GM19043 (cell line): ENCODE measurements around the gene CDC42BPA.

ENCODE experiments used
- ATAC-seq: cut with Tn5 transposase; IDR thresholded peaks from one replicate; pipeline ENCODE4 v1.9.1; 2021; ENCODE audit warnings: low read depth; ENCODE audit not compliant: unreplicated experiment

The CDC42BPA gene

GRCh38 chr1:226983992-226984364 lies 334.3 kb downstream of the CDC42BPA start:
- no peak for ATAC-seq

- no peak for ATAC-seq
These were observed 334.9 kb downstream of the CDC42BPA start for GRCh38 chr1:226983247-226983991.

- ATAC-seq: no peak
These were observed 335.7 kb downstream of the CDC42BPA start for GRCh38 chr1:226982451-226983177.

GRCh38 chr1:226981838-226982237 lies 336.5 kb downstream of the CDC42BPA start:
- ATAC-seq: no peak

GRCh38 chr1:226981386-226981817 lies 336.9 kb downstream of the CDC42BPA start:
- no peak for ATAC-seq

- ATAC-seq: no peak
These were observed 337.5 kb downstream of the CDC42BPA start for GRCh38 chr1:226980565-226981385.

- no peak for ATAC-seq
These were observed 338.2 kb downstream of the CDC42BPA start for GRCh38 chr1:226980122-226980560.

- ATAC-seq: no peak
These were observed 338.7 kb downstream of the CDC42BPA start for GRCh38 chr1:226979517-226980121.

- no peak for ATAC-seq
These were observed 339.2 kb downstream of the CDC42BPA start for GRCh38 chr1:226979115-226979516.

- no peak for ATAC-seq
These were observed 339.7 kb downstream of the CDC42BPA start for GRCh38 chr1:226978432-226979114.

- ATAC-seq: no peak
These were observed 340.5 kb downstream of the CDC42BPA start for GRCh38 chr1:226977643-226978431.

GRCh38 chr1:226976978-226977642 lies 341.2 kb downstream of the CDC42BPA start:
- ATAC-seq: no peak

- ATAC-seq: no peak
These were observed 341.9 kb downstream of the CDC42BPA start for GRCh38 chr1:226976276-226976977.

- ATAC-seq: no peak
These were observed 342.7 kb downstream of the CDC42BPA start for GRCh38 chr1:226975259-226976250.

GRCh38 chr1:226974544-226975258 lies 343.6 kb downstream of the CDC42BPA start:
- no peak for ATAC-seq

GRCh38 chr1:226973898-226974543 lies 344.3 kb downstream of the CDC42BPA start:
- no peak for ATAC-seq
